Measurements from ENCODE around the gene ADAMTS10. TPM values are rescaled to one million over a fixed set of nuclear protein-coding genes. Genes with fewer than 3 reads are reported as not detected.

Gene ADAMTS10
- total RNA-seq, 2 experiments from 2014 or later, result 67.5 to 72.9 TPM

- H3K9me3 Mint-ChIP-seq, result no peaks in the 10 kb centered on the region
- H3K4me1 ChIP-seq (ENCODE audit: insufficient read depth, low read length), result peaks cover 10% of the 10 kb centered on the region
- TF ChIP-seq CTCF (IDR thresholded peaks at IDR 0.05), result no peak
- no peaks in the 10 kb centered on the region for H3K27me3 ChIP-seq (ENCODE audit: control insufficient read depth in 1 of 2, insufficient read depth in 2 of 2, low read length in 2 of 2)
- H3K4me3 Mint-ChIP-seq, result no peak overlapping the region
- POLR2A ChIA-PET, result no interaction called here
- DNase-seq, result no peak
- CTCF ChIA-PET, result interaction anchor here (1.7 kb wide), 1 partner anchor 172 kb away, joined by 3 read pairs; the partner anchor contains the start of gene MARCHF2
- no peak for ATAC-seq (ENCODE audit: poor library complexity)
- no peak overlapping the region for H3K4me3 ChIP-seq (ENCODE audit: low read length)
- no peak overlapping the region for H3K27ac ChIP-seq (ENCODE audit: low read depth in 1 of 2, low read length in 2 of 2)
- intact Hi-C loops (cut with DNase I, micrococcal nuclease), result loop anchor here (5.0 to 10.0 kb wide), 2 partner anchors 32 to 230 kb away; no protein-coding TSS in a partner anchor
- peaks cover 7% of the 10 kb centered on the region for H3K36me3 Mint-ChIP-seq (ENCODE audit: low read depth)
- H3K27ac Mint-ChIP-seq, result no peak overlapping the region
- H3K9me3 ChIP-seq (ENCODE audit: control insufficient read depth in 1 of 2, insufficient read depth in 1 of 2, low read length in 2 of 2), result no peaks in the 10 kb centered on the region
- peaks cover 5% of the 10 kb centered on the region for H3K4me1 Mint-ChIP-seq (ENCODE audit: low read depth)
- no peaks in the 10 kb centered on the region for H3K36me3 ChIP-seq (ENCODE audit: insufficient read depth, low read length)
- no peaks in the 10 kb centered on the region for H3K27me3 Mint-ChIP-seq
Measured at GRCh38 chr19:8584965-8585893, 25.3 kb downstream of the ADAMTS10 start.

- no peaks in the 10 kb centered on the region for H3K27me3 Mint-ChIP-seq
- ChIA-PET CTCF (interaction anchor here (0.5 to 5.0 kb wide), 38 partner anchors 10 to 668 kb away, joined by 3 to 46 read pairs (median 5); partner anchors contain the start of genes HNRNPM, MARCHF2 and ZNF414), POLR2A (interaction anchor here (0.5 to 7.0 kb wide), 8 partner anchors 10 to 94 kb away, joined by 3 to 185 read pairs (median 7); partner anchors contain the start of gene ZNF414)
- no peak overlapping the region for H3K27ac Mint-ChIP-seq
- no peak overlapping the region for H3K27ac ChIP-seq (ENCODE audit: low read depth in 1 of 2, low read length in 2 of 2)
- peak; percentile 69 for ATAC-seq (ENCODE audit: poor library complexity)
- H3K4me3 Mint-ChIP-seq, result no peak overlapping the region
- H3K36me3 Mint-ChIP-seq (ENCODE audit: low read depth), result no peaks in the 10 kb centered on the region
- peaks cover 54% of the 10 kb centered on the region for H3K4me1 ChIP-seq (ENCODE audit: insufficient read depth, low read length)
- H3K27me3 ChIP-seq (ENCODE audit: control insufficient read depth in 1 of 2, insufficient read depth in 2 of 2, low read length in 2 of 2), result no peaks in the 10 kb centered on the region
- H3K9me3 ChIP-seq (ENCODE audit: control insufficient read depth in 1 of 2, insufficient read depth in 1 of 2, low read length in 2 of 2), result no peaks in the 10 kb centered on the region
- H3K4me1 Mint-ChIP-seq (ENCODE audit: low read depth), result peaks cover 30% of the 10 kb centered on the region
- no peak overlapping the region for H3K4me3 ChIP-seq (ENCODE audit: low read length)
- DNase-seq, result peak; percentile 78 to 94 (median 86)
- intact Hi-C loops (cut with DNase I, micrococcal nuclease), result loop anchor here (1.0 to 10.0 kb wide), 8 partner anchors 37 to 226 kb away; partner anchors contain the start of gene MARCHF2 (in 1 of the 2)
- peak; percentile 100 for TF ChIP-seq CTCF (IDR thresholded peaks at IDR 0.05)
- H3K9me3 Mint-ChIP-seq, result no peaks in the 10 kb centered on the region
- H3K36me3 ChIP-seq (ENCODE audit: insufficient read depth, low read length), result no peaks in the 10 kb centered on the region
Measured at GRCh38 chr19:8580710-8581281, 29.7 kb downstream of the ADAMTS10 start.

- Histone ChIP-seq H3K27me3 (ENCODE audit: control insufficient read depth in 1 of 2, insufficient read depth in 2 of 2, low read length in 2 of 2) (no peaks in the 10 kb centered on the region), H3K4me3 (ENCODE audit: low read length) (peak overlapping the region; percentile 8), H3K4me1 (ENCODE audit: insufficient read depth, low read length) (peaks cover 73% of the 10 kb centered on the region), H3K27ac (ENCODE audit: low read depth in 1 of 2, low read length in 2 of 2) (no peak overlapping the region), H3K36me3 (ENCODE audit: insufficient read depth, low read length) (no peaks in the 10 kb centered on the region), H3K9me3 (ENCODE audit: control insufficient read depth in 1 of 2, insufficient read depth in 1 of 2, low read length in 2 of 2) (no peaks in the 10 kb centered on the region)
- peak; percentile 51 for ATAC-seq (ENCODE audit: poor library complexity)
- ChIA-PET CTCF (interaction anchor here (0.6 to 5.0 kb wide), 20 partner anchors 10 to 325 kb away, joined by 3 to 41 read pairs (median 6); partner anchors contain the start of gene ZNF414), POLR2A (interaction anchor here (0.7 to 7.0 kb wide), 13 partner anchors 11 to 225 kb away, joined by 3 to 185 read pairs (median 5); partner anchors contain the start of genes HNRNPM, MARCHF2 and ZNF414)
- no peaks in the 10 kb centered on the region for H3K9me3 Mint-ChIP-seq
- peak overlapping the region; percentile 62 for H3K4me3 Mint-ChIP-seq
- TF ChIP-seq CTCF (IDR thresholded peaks at IDR 0.05), result peak; percentile 91
- peaks cover 46% of the 10 kb centered on the region for H3K4me1 Mint-ChIP-seq (ENCODE audit: low read depth)
- H3K27ac Mint-ChIP-seq, result peak overlapping the region; percentile 62
- intact Hi-C loops (cut with DNase I, micrococcal nuclease), result loop anchor here (2.0 to 5.0 kb wide), 5 partner anchors 34 to 166 kb away; partner anchors contain the start of genes ADAMTS10 (in 1 of the 2), MARCHF2 (in 1 of the 2) and ZNF414 (in 1 of the 2)
- no peaks in the 10 kb centered on the region for H3K27me3 Mint-ChIP-seq
- DNase-seq, result peak; percentile 71 to 92 (median 80)
- H3K36me3 Mint-ChIP-seq (ENCODE audit: low read depth), result peaks cover 3% of the 10 kb centered on the region
Measured at GRCh38 chr19:8578642-8579265, 31.8 kb downstream of the ADAMTS10 start.

Measured in CD4-positive, alpha-beta T cell (primary cell).